GM18526 (cell line): Measurements from ENCODE around the gene MED12L.

Source experiments
- POLR2A ChIP-seq: IDR thresholded peaks from 3 replicates; pipeline ENCODE4 v1.6.1; 2011; ENCODE audit not compliant: insufficient read length; ENCODE audit errors: extremely low read depth

The MED12L gene

GRCh38 chr3:151387842-151388241, 302.4 kb downstream of the MED12L start:
- no peak for TF ChIP-seq POLR2A

GRCh38 chr3:151391720-151392119, 306.3 kb downstream of the MED12L start:
- TF ChIP-seq POLR2A = no peak

- no peak for TF ChIP-seq POLR2A
Measured at GRCh38 chr3:151393146-151393830, 307.8 kb downstream of the MED12L start.

GRCh38 chr3:151393941-151394340, 308.5 kb downstream of the MED12L start:
- no peak for TF ChIP-seq POLR2A

GRCh38 chr3:151394611-151395010, 309.1 kb downstream of the MED12L start:
- TF ChIP-seq POLR2A = no peak

- TF ChIP-seq POLR2A = no peak
Measured at GRCh38 chr3:151395806-151396205, 310.3 kb downstream of the MED12L start.

GRCh38 chr3:151398895-151399294, 313.4 kb downstream of the MED12L start:
- TF ChIP-seq POLR2A = no peak

GRCh38 chr3:151400341-151400740, 314.9 kb downstream of the MED12L start:
- no peak for TF ChIP-seq POLR2A

- no peak for TF ChIP-seq POLR2A
Measured at GRCh38 chr3:151402349-151402748, 316.9 kb downstream of the MED12L start.

GRCh38 chr3:151403246-151403645, 317.8 kb downstream of the MED12L start:
- TF ChIP-seq POLR2A = no peak

- TF ChIP-seq POLR2A = no peak
Measured at GRCh38 chr3:151404316-151404715, 318.9 kb downstream of the MED12L start.

GRCh38 chr3:151407928-151408327, 322.5 kb downstream of the MED12L start:
- TF ChIP-seq POLR2A = no peak

- TF ChIP-seq POLR2A = no peak
Measured at GRCh38 chr3:151410891-151411559, 325.6 kb downstream of the MED12L start.

GRCh38 chr3:151412989-151413388, 327.5 kb downstream of the MED12L start:
- no peak for TF ChIP-seq POLR2A

- TF ChIP-seq POLR2A = no peak
Measured at GRCh38 chr3:151415289-151415688, 329.8 kb downstream of the MED12L start.

- TF ChIP-seq POLR2A = no peak
Measured at GRCh38 chr3:151419806-151420205, 334.3 kb downstream of the MED12L start.

GRCh38 chr3:151421938-151422337, 336.5 kb downstream of the MED12L start:
- TF ChIP-seq POLR2A = no peak

- TF ChIP-seq POLR2A = no peak
Measured at GRCh38 chr3:151423091-151423490, 337.6 kb downstream of the MED12L start.
